Osteocyte (in vitro differentiated cells): ENCODE measurements around the gene CNTN5. TPM values are rescaled to one million over a fixed set of nuclear protein-coding genes. Genes with fewer than 3 reads are reported as not detected.

ENCODE experiments used
- DNase-seq: peaks from one replicate; pipeline ENCODE4 v3.0.0; 2021; ENCODE audit warnings: mixed read lengths; ENCODE audit not compliant: unreplicated experiment; ENCODE audit errors: extremely low spot score
- H3K27ac Mint-ChIP-seq: one replicate; pipeline ENCODE4 v1.8.0; 2021; ENCODE audit warnings: mild to moderate bottlenecking, mixed read lengths; ENCODE audit not compliant: unreplicated experiment
- H3K27me3 Mint-ChIP-seq: one replicate; pipeline ENCODE4 v1.8.0; 2021; ENCODE audit warnings: mixed read lengths; ENCODE audit not compliant: unreplicated experiment
- H3K36me3 Mint-ChIP-seq: one replicate; pipeline ENCODE4 v1.8.0; 2021; ENCODE audit warnings: mixed read lengths; ENCODE audit not compliant: unreplicated experiment
- H3K4me1 Mint-ChIP-seq: one replicate; pipeline ENCODE4 v1.8.0; 2021; ENCODE audit warnings: mixed read lengths; ENCODE audit not compliant: unreplicated experiment
- H3K4me3 Mint-ChIP-seq: one replicate; pipeline ENCODE4 v1.8.0; 2021; ENCODE audit warnings: mild to moderate bottlenecking, moderate library complexity, mixed read lengths; ENCODE audit not compliant: unreplicated experiment
- H3K9me3 Mint-ChIP-seq: one replicate; pipeline ENCODE4 v1.8.0; 2021; ENCODE audit warnings: mixed read lengths; ENCODE audit not compliant: unreplicated experiment
- total RNA-seq: library from RNA; stranded (reverse); gene quantifications from 2 replicates; pipeline ENCODE4 v1.2.1, GENCODE V29; 2021
- TF ChIP-seq, protein P1 (sequence below): fragments of 200-600 bp; sonication (generic); IDR thresholded peaks from 2 replicates; pipeline ENCODE4 v1.5.0; 2021; ENCODE audit warnings: antibody characterized with exemption, mild to moderate bottlenecking, moderate library complexity

Gene CNTN5
- total RNA-seq, 1 donor from 2014 or later: 0.30 TPM

DNA sequence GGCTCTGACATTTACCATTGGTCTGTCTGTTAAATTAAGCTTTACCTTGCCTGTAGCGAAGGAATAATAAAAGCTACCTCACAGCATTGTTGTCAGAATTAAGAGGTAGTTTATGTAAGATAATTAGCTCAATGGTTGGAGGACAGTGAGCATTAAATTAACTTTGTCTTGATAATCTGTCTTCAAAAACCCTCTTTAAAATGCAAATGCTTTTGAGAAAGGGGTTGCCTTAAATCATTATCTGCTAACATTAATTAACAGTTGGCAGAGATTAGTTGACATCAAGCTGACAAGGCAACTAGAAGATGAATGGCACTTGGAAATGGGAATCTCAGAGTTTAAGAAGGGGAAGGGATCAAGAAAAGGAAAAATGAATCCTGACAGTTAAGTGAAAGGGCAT lies 905.2 kb downstream of the CNTN5 start:
- Mint-ChIP-seq H3K27me3 (no peaks in the 10 kb centered on the region), H3K4me3 (no peak overlapping the region), H3K27ac (no peak overlapping the region), H3K36me3 (no peaks in the 10 kb centered on the region), H3K4me1 (peaks cover 4% of the 10 kb centered on the region), H3K9me3 (peaks cover 12% of the 10 kb centered on the region)
- DNase-seq: no peak
- TF ChIP-seq, protein P1, sequence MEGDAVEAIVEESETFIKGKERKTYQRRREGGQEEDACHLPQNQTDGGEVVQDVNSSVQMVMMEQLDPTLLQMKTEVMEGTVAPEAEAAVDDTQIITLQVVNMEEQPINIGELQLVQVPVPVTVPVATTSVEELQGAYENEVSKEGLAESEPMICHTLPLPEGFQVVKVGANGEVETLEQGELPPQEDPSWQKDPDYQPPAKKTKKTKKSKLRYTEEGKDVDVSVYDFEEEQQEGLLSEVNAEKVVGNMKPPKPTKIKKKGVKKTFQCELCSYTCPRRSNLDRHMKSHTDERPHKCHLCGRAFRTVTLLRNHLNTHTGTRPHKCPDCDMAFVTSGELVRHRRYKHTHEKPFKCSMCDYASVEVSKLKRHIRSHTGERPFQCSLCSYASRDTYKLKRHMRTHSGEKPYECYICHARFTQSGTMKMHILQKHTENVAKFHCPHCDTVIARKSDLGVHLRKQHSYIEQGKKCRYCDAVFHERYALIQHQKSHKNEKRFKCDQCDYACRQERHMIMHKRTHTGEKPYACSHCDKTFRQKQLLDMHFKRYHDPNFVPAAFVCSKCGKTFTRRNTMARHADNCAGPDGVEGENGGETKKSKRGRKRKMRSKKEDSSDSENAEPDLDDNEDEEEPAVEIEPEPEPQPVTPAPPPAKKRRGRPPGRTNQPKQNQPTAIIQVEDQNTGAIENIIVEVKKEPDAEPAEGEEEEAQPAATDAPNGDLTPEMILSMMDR: no peak

DNA sequence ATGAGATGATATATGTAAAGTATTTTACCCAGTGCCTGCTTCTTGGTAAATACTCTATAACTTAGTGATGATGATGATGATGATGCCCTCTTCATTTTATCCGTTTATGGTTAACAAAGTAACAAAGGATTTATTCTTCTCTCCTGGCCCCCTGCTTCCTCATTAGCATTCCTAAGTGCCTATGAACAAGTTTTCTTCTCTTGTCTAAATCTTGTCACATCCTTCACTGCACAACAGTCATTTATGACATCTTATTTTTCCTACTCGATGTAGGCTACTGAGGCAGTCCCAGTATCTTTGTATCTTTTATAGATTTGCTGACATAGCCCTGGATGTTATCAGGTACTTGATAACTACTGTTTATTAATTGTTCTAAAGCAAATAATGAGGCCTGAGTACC lies 911.9 kb downstream of the CNTN5 start:
- DNase-seq: no peak
- H3K9me3 Mint-ChIP-seq: peaks cover 12% of the 10 kb centered on the region

GRCh38 chr11:99934008-99934407 lies 913.3 kb downstream of the CNTN5 start:
- DNase-seq: no peak
- H3K4me1 Mint-ChIP-seq: peaks cover 5% of the 10 kb centered on the region
- H3K9me3 Mint-ChIP-seq: peaks cover 9% of the 10 kb centered on the region
- no peak overlapping the region for H3K27ac Mint-ChIP-seq
- H3K27me3 Mint-ChIP-seq: no peaks in the 10 kb centered on the region
- TF ChIP-seq, protein P1: no peak
- no peaks in the 10 kb centered on the region for H3K36me3 Mint-ChIP-seq
- no peak overlapping the region for H3K4me3 Mint-ChIP-seq

More for the DNA sequence above, 911.9 kb downstream of the CNTN5 start:
- Mint-ChIP-seq H3K27me3 (no peaks in the 10 kb centered on the region), H3K27ac (no peak overlapping the region), H3K4me3 (no peak overlapping the region), H3K4me1 (peaks cover 6% of the 10 kb centered on the region), H3K36me3 (no peaks in the 10 kb centered on the region)
- TF ChIP-seq, protein P1: no peak

DNA sequence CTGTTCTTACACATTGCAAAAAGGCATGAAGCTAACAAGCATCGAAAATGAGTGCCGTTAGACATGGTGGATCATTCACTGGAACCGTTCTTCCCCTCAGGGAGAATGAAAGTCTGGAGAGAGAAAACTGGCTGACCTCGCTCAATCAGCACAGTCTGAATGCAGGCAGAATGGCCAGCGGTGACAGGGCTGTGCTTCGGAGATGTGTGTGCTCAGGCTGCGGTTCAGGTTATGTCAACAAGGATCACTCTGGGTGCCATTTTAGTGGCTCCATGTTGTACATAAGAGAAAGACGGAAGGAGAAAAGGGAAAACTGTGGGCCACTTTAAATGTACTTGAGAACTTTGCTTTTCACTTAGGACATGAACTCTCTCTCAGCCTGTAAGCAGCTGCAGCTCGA lies 916.6 kb downstream of the CNTN5 start:
- no peaks in the 10 kb centered on the region for H3K9me3 Mint-ChIP-seq
- no peak for DNase-seq
- H3K36me3 Mint-ChIP-seq: no peaks in the 10 kb centered on the region
- H3K4me1 Mint-ChIP-seq: peaks cover 2% of the 10 kb centered on the region
- H3K27ac Mint-ChIP-seq: no peak overlapping the region
- no peaks in the 10 kb centered on the region for H3K27me3 Mint-ChIP-seq
- TF ChIP-seq, protein P1: no peak
- H3K4me3 Mint-ChIP-seq: no peak overlapping the region

- H3K36me3 Mint-ChIP-seq: no peaks in the 10 kb centered on the region
- H3K27me3 Mint-ChIP-seq: no peaks in the 10 kb centered on the region
- no peaks in the 10 kb centered on the region for H3K9me3 Mint-ChIP-seq
- TF ChIP-seq, protein P1: no peak
- H3K4me3 Mint-ChIP-seq: no peak overlapping the region
- no peaks in the 10 kb centered on the region for H3K4me1 Mint-ChIP-seq
- H3K27ac Mint-ChIP-seq: no peak overlapping the region
- DNase-seq: no peak
These were observed 932.1 kb downstream of the CNTN5 start for GRCh38 chr11:99952816-99953215.
